HepG2 (cell line): ENCODE data around the gene NDUFV1. TPM values are rescaled to one million over a fixed set of nuclear protein-coding genes. Genes with fewer than 3 reads are reported as not detected.

Experiments
- ATAC-seq: fragments of 200-7000 bp; cut with Tn5 transposase; 3 replicates; pipeline ENCODE4 v1.9.1; 2020; ENCODE audit warnings: mild to moderate bottlenecking, moderate library complexity
- BruUV-seq: library from RNA; stranded (reverse); fragments of 400-500 nt; replicated peaks from 2 replicates; lab custom pipeline; 2021; lab: Mats Ljungman, UMichigan
- CTCF ChIA-PET: fragments of 300-600 bp; formaldehyde crosslinking; extraction: SDS; loops from one replicate; lab custom pipeline; 2021; ENCODE audit warnings: low total read pairs, inconsistent platforms, low intra/inter-chr PET ratio; lab: Yijun Ruan, JAX
- POLR2A ChIA-PET: fragments of 350-600 bp; sonication (Branson Sonifier 250); formaldehyde crosslinking; loops from one replicate; lab custom pipeline; 2020; ENCODE audit warnings: antibody characterized with exemption, inconsistent platforms; lab: Yijun Ruan, JAX
- DNase-seq: peaks from one replicate; pipeline ENCODE4 v3.0.0-alpha.2; 2015; ENCODE audit warnings: low spot score
- FAIRE-seq: peaks from 3 replicates; lab custom pipeline; 2011; peaks lifted over from hg19 to GRCh38; lab: Jason Lieb, UNC
- H2AFZ ChIP-seq: one replicate; pipeline ENCODE4 v1.6.1; 2011; ENCODE audit warnings: low read length, inconsistent platforms
- H3K27ac ChIP-seq: fragments of 300-600 bp; 3 replicates; pipeline ENCODE4 v1.8.0; 2011; ENCODE audit warnings: mixed run types, mild to moderate bottlenecking, mixed read lengths, low read length, inconsistent platforms; ENCODE audit not compliant: insufficient read depth; ENCODE audit errors: extremely low read length
- H3K27me3 ChIP-seq, 2 experiments: fragments of 200-600 bp in 1 of 2; 2 replicates in 1 of 2; 3 replicates in 1 of 2; pipeline versions ENCODE4 v1.6.0 to v1.8.0; 2011; ENCODE audit warnings: low read length in 2 of 2, mild to moderate bottlenecking in 2 of 2, moderate library complexity in 2 of 2, inconsistent platforms in 1 of 2; ENCODE audit not compliant: insufficient read depth in 2 of 2, control insufficient read depth in 1 of 2
- H3K36me3 ChIP-seq, 2 experiments: fragments of 200-600 bp in 1 of 2; replicated peaks in 1 of 2; 2 replicates in 1 of 2; 3 replicates in 1 of 2; pipeline versions ENCODE4 v1.5.1 to v1.8.0; 2011; ENCODE audit warnings: low read length in 2 of 2, inconsistent platforms in 1 of 2; ENCODE audit not compliant: insufficient read depth in 2 of 2, control insufficient read depth in 1 of 2
- H3K4me1 ChIP-seq: 2 replicates; pipeline ENCODE4 v1.5.1; 2012; ENCODE audit warnings: low read length, inconsistent platforms; ENCODE audit not compliant: insufficient read depth
- H3K4me2 ChIP-seq: 2 replicates; pipeline ENCODE4 v1.6.0; 2011; ENCODE audit warnings: low read depth, low read length, inconsistent platforms
- H3K4me3 ChIP-seq, 3 experiments: fragments of 200-600 bp in 1 of 3; sonication (generic), shearing (Covaris generic) in 1 of 3; replicated peaks in 1 of 3; 2 replicates each; pipeline ENCODE4 v1.5.1; 2011 to 2016; ENCODE audit warnings: low read length in 3 of 3, inconsistent platforms in 2 of 3, low read depth in 2 of 3, mild to moderate bottlenecking in 2 of 3, control low read depth in 1 of 3, mixed read lengths in 1 of 3; ENCODE audit not compliant: insufficient read depth in 1 of 3
- H3K79me2 ChIP-seq: one replicate; pipeline ENCODE4 v1.6.1; 2011; ENCODE audit warnings: low read length, inconsistent platforms; ENCODE audit not compliant: insufficient read depth
- H3K9ac ChIP-seq: 2 replicates; pipeline ENCODE4 v1.6.0; 2011; ENCODE audit warnings: mild to moderate bottlenecking, low read depth, low read length, inconsistent platforms; ENCODE audit not compliant: insufficient read depth
- H3K9me3 ChIP-seq: 2 replicates; pipeline ENCODE4 v1.5.1; 2012; ENCODE audit warnings: mild to moderate bottlenecking, low read length
- H4K20me1 ChIP-seq: 2 replicates; pipeline ENCODE4 v1.6.0; 2011; ENCODE audit warnings: inconsistent platforms, mild to moderate bottlenecking, low read length, moderate library complexity; ENCODE audit not compliant: insufficient read depth
- NR2C2 ChIP-seq: sonication (generic); formaldehyde crosslinking; IDR thresholded peaks from 2 replicates; pipeline ENCODE4 v1.4.0; 2020; ENCODE audit warnings: missing genetic modification reagents, mild to moderate bottlenecking, moderate library complexity, borderline replicate concordance
- STAG1 ChIP-seq: sonication (generic); formaldehyde crosslinking; IDR thresholded peaks from 2 replicates; pipeline ENCODE4 v1.4.0; 2020; ENCODE audit warnings: missing genetic modification reagents
- ZC3H13 ChIP-seq: sonication (generic); formaldehyde crosslinking; IDR thresholded peaks from 2 replicates; pipeline ENCODE4 v1.8.1; 2023; ENCODE audit warnings: mild to moderate bottlenecking, missing genetic modification reagents, moderate library complexity
- ZMYM3 ChIP-seq: sonication (generic); formaldehyde crosslinking; IDR thresholded peaks from 2 replicates; pipeline ENCODE4 v1.5.1; 2020; ENCODE audit warnings: mild to moderate bottlenecking, missing genetic modification reagents
- ZNF296 ChIP-seq: sonication (generic); formaldehyde crosslinking; conservative IDR thresholded peaks from 2 replicates; pipeline ENCODE4 v1.5.0; 2020; ENCODE audit warnings: mild to moderate bottlenecking, missing genetic modification reagents
- ZNF484 ChIP-seq: sonication (generic); formaldehyde crosslinking; IDR thresholded peaks from 2 replicates; pipeline ENCODE4 v1.5.1; 2020; ENCODE audit warnings: mild to moderate bottlenecking, low read depth, missing genetic modification reagents, borderline replicate concordance
- ZSCAN30 ChIP-seq: sonication (generic); formaldehyde crosslinking; IDR thresholded peaks from 2 replicates; pipeline ENCODE4 v1.5.0; 2020; ENCODE audit warnings: mild to moderate bottlenecking, missing genetic modification reagents
- WGBS: methylation state at CpG from one replicate; pipeline ENCODE4 v1.1.6; 2017; ENCODE audit warnings: low lambda C conversion rate; 5-methylcytosine and 5-hydroxymethylcytosine counted together
- in situ Hi-C: cut with HindIII; loops from 2 replicates; pipeline ENCODE4 v1.10.0; 2017; ENCODE audit warnings: low pct_unique_long_range_greater_than_20kb; ENCODE audit not compliant: extremely low pct_ligation_motif_present
- intact Hi-C: fragments of 100-400 bp; cut with micrococcal nuclease; formaldehyde crosslinking; loops from one replicate; pipeline ENCODE4 v1.10.0; 2022; ENCODE audit not compliant: unreplicated experiment
- polyA plus RNA-seq, 8 experiments: library from polyadenylated mRNA; depleted of rRNA in 3 of 8; stranded (reverse) in 7 of 8; unstranded in 1 of 8; fragments of >200 nt; fragmentation: Illumina TruSeq in 4 of 8; extraction: Trizol in 4 of 8; gene quantifications; 2 replicates each; pipeline versions ENCODE4 v1.2.1 to v1.2.3, GENCODE V29; 2011 to 2016; ENCODE audit warnings: low read depth in 4 of 8, missing spikeins in 1 of 8, mixed read lengths in 1 of 8; ENCODE audit not compliant: insufficient read depth in 1 of 8
- total RNA-seq, 5 experiments: library from RNA; depleted of rRNA; stranded (reverse); fragments of >200 nt; fragmentation: Illumina TruSeq; extraction: Trizol; gene quantifications; 2 replicates each; pipeline ENCODE4 v1.2.3, GENCODE V29; 2016; ENCODE audit warnings: low read depth in 1 of 5
- TF ChIP-seq, protein P1 (sequence below): sonication (generic); formaldehyde crosslinking; IDR thresholded peaks from 2 replicates; pipeline ENCODE4 v1.8.0; 2022; ENCODE audit warnings: mild to moderate bottlenecking, missing genetic modification reagents; ENCODE audit not compliant: insufficient replicate concordance
- TF ChIP-seq, protein P2 (sequence below): sonication (generic); formaldehyde crosslinking; IDR thresholded peaks from 2 replicates; pipeline ENCODE4 v1.5.1; 2020; ENCODE audit warnings: mild to moderate bottlenecking, moderate library complexity, missing genetic modification reagents
- TF ChIP-seq, protein P3 (sequence below): sonication (generic); formaldehyde crosslinking; conservative IDR thresholded peaks from 2 replicates; pipeline ENCODE4 v1.4.0; 2020; ENCODE audit warnings: mild to moderate bottlenecking, missing genetic modification reagents, moderate library complexity
- TF ChIP-seq, protein P4 (sequence below): sonication (generic); formaldehyde crosslinking; IDR thresholded peaks from 2 replicates; pipeline ENCODE4 v1.4.0; 2020; ENCODE audit warnings: mild to moderate bottlenecking, missing genetic modification reagents, borderline replicate concordance
- TF ChIP-seq, protein P5 (sequence below): sonication (generic); formaldehyde crosslinking; IDR thresholded peaks from 2 replicates; pipeline ENCODE4 v1.8.1; 2023; ENCODE audit warnings: mild to moderate bottlenecking, missing genetic modification reagents, borderline replicate concordance

Gene NDUFV1
- total and polyA plus RNA-seq, 2 of the 13 experiments (the other 11 are each of a cell fraction or from before 2014, with no cell fraction given), result 88.9 to 137 TPM

DNA sequence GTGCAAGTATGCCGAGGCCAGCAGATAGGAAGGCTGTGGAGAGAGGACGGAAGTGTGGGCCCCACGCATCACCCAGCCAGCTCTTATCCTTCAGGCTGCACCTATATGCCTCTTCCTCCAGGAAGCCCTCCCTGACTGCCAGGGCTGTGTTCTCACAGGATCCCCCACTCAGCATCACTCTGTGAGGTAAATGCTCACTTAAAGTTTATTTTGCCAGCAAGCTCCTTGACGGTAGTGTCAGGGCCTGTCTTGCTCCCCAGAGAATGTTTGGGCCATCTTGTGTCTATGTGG, 28.4 kb downstream of the NDUFV1 start:
- H3K4me1 ChIP-seq, result peaks cover 48% of the 10 kb centered on the region
- in situ Hi-C loops, result no loop called here
- H3K4me2 ChIP-seq, result no peak overlapping the region
- POLR2A ChIA-PET, result no interaction called here
- FAIRE-seq (no peak), DNase-seq (no peak), ATAC-seq (no peak)
- intact Hi-C loops, result no loop called here
- H3K9me3 ChIP-seq, result no peaks in the 10 kb centered on the region
- H3K27me3 ChIP-seq, result peaks cover 0 to 9% of the 10 kb centered on the region in 2 experiments; a peak in 4 of 5 replicates
- no peaks in the 10 kb centered on the region for H3K36me3 ChIP-seq
- no peak overlapping the region for H3K4me3 ChIP-seq
- no peaks in the 10 kb centered on the region for H4K20me1 ChIP-seq
- no peak overlapping the region for H3K27ac ChIP-seq
- 80% methylated on average over 1 of the region's 4 CpGs for WGBS
- no TSS peak for BruUV-seq
- no peak overlapping the region for H2AFZ ChIP-seq
- H3K9ac ChIP-seq, result no peak overlapping the region
- CTCF ChIA-PET, result no interaction called here
- H3K79me2 ChIP-seq, result no peaks in the 10 kb centered on the region
- TF ChIP-seq NR2C2 (CRISPR knock-in tag) (no peak), ZNF484 (CRISPR knock-in tag) (no peak), ZC3H13 (CRISPR knock-in tag) (0 out of 2 replicates have a peak, but pooled peaks have one; percentile 30), ZNF296 (CRISPR knock-in tag) (no peak), ZMYM3 (CRISPR knock-in tag) (peak; percentile 45; the same call in 1 of the 2 replicates), STAG1 (CRISPR knock-in tag) (no peak), ZSCAN30 (CRISPR knock-in tag) (no peak)
- TF ChIP-seq, protein P1, sequence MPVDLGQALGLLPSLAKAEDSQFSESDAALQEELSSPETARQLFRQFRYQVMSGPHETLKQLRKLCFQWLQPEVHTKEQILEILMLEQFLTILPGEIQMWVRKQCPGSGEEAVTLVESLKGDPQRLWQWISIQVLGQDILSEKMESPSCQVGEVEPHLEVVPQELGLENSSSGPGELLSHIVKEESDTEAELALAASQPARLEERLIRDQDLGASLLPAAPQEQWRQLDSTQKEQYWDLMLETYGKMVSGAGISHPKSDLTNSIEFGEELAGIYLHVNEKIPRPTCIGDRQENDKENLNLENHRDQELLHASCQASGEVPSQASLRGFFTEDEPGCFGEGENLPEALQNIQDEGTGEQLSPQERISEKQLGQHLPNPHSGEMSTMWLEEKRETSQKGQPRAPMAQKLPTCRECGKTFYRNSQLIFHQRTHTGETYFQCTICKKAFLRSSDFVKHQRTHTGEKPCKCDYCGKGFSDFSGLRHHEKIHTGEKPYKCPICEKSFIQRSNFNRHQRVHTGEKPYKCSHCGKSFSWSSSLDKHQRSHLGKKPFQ (CRISPR knock-in tag), result no peak
- TF ChIP-seq, protein P2, sequence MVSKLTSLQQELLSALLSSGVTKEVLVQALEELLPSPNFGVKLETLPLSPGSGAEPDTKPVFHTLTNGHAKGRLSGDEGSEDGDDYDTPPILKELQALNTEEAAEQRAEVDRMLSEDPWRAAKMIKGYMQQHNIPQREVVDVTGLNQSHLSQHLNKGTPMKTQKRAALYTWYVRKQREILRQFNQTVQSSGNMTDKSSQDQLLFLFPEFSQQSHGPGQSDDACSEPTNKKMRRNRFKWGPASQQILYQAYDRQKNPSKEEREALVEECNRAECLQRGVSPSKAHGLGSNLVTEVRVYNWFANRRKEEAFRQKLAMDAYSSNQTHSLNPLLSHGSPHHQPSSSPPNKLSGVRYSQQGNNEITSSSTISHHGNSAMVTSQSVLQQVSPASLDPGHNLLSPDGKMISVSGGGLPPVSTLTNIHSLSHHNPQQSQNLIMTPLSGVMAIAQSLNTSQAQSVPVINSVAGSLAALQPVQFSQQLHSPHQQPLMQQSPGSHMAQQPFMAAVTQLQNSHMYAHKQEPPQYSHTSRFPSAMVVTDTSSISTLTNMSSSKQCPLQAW (CRISPR knock-in tag), result no peak
- TF ChIP-seq, protein P3, sequence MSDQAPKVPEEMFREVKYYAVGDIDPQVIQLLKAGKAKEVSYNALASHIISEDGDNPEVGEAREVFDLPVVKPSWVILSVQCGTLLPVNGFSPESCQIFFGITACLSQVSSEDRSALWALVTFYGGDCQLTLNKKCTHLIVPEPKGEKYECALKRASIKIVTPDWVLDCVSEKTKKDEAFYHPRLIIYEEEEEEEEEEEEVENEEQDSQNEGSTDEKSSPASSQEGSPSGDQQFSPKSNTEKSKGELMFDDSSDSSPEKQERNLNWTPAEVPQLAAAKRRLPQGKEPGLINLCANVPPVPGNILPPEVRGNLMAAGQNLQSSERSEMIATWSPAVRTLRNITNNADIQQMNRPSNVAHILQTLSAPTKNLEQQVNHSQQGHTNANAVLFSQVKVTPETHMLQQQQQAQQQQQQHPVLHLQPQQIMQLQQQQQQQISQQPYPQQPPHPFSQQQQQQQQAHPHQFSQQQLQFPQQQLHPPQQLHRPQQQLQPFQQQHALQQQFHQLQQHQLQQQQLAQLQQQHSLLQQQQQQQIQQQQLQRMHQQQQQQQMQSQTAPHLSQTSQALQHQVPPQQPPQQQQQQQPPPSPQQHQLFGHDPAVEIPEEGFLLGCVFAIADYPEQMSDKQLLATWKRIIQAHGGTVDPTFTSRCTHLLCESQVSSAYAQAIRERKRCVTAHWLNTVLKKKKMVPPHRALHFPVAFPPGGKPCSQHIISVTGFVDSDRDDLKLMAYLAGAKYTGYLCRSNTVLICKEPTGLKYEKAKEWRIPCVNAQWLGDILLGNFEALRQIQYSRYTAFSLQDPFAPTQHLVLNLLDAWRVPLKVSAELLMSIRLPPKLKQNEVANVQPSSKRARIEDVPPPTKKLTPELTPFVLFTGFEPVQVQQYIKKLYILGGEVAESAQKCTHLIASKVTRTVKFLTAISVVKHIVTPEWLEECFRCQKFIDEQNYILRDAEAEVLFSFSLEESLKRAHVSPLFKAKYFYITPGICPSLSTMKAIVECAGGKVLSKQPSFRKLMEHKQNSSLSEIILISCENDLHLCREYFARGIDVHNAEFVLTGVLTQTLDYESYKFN, result no peak
- TF ChIP-seq, protein P4, sequence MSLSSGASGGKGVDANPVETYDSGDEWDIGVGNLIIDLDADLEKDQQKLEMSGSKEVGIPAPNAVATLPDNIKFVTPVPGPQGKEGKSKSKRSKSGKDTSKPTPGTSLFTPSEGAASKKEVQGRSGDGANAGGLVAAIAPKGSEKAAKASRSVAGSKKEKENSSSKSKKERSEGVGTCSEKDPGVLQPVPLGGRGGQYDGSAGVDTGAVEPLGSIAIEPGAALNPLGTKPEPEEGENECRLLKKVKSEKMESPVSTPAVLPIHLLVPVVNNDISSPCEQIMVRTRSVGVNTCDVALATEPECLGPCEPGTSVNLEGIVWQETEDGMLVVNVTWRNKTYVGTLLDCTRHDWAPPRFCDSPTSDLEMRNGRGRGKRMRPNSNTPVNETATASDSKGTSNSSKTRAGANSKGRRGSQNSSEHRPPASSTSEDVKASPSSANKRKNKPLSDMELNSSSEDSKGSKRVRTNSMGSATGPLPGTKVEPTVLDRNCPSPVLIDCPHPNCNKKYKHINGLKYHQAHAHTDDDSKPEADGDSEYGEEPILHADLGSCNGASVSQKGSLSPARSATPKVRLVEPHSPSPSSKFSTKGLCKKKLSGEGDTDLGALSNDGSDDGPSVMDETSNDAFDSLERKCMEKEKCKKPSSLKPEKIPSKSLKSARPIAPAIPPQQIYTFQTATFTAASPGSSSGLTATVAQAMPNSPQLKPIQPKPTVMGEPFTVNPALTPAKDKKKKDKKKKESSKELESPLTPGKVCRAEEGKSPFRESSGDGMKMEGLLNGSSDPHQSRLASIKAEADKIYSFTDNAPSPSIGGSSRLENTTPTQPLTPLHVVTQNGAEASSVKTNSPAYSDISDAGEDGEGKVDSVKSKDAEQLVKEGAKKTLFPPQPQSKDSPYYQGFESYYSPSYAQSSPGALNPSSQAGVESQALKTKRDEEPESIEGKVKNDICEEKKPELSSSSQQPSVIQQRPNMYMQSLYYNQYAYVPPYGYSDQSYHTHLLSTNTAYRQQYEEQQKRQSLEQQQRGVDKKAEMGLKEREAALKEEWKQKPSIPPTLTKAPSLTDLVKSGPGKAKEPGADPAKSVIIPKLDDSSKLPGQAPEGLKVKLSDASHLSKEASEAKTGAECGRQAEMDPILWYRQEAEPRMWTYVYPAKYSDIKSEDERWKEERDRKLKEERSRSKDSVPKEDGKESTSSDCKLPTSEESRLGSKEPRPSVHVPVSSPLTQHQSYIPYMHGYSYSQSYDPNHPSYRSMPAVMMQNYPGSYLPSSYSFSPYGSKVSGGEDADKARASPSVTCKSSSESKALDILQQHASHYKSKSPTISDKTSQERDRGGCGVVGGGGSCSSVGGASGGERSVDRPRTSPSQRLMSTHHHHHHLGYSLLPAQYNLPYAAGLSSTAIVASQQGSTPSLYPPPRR (CRISPR knock-in tag), result no peak
- TF ChIP-seq, protein P5, sequence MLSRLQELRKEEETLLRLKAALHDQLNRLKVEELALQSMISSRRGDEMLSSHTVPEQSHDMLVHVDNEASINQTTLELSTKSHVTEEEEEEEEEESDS (CRISPR knock-in tag), result no peak
